Measurements from ENCODE around the gene TLK2.
"Not testable (repeated sequence)": the region's sequence is repeated elsewhere in the genome, so short reads cannot be mapped to it uniquely, and the experiment has no call there.

Gene TLK2

GRCh38 chr17:62456016-62456415, 22.6 kb upstream of the TLK2 start:
- Histone ChIP-seq H3K27me3 (replicated peaks) (no peaks in the 10 kb centered on the region), H3K36me3 (replicated peaks) (no peaks in the 10 kb centered on the region), H3K27ac (no peak overlapping the region), H3K4me3 (ENCODE audit: low read depth, low read length) (no peak overlapping the region)
- no peak for TF ChIP-seq CTCF (IDR thresholded peaks at IDR 0.05; ENCODE audit: low read depth, low read length, missing control alignments)
- no peak for DNase-seq
- in situ Hi-C loops (cut with HindIII; ENCODE audit: low pct_ligation_motif_present, low sequenced_read_pairs), result no loop called here

GRCh38 chr17:62458483-62458882, 20.1 kb upstream of the TLK2 start:
- in situ Hi-C loops (cut with HindIII; ENCODE audit: low pct_ligation_motif_present, low sequenced_read_pairs); H3K27me3 ChIP-seq (replicated peaks); H3K27ac ChIP-seq; DNase-seq; H3K36me3 ChIP-seq (replicated peaks); H3K4me3 ChIP-seq (ENCODE audit: low read depth, low read length): not testable (repeated sequence)

GRCh38 chr17:62464422-62464821, 14.2 kb upstream of the TLK2 start:
- H3K4me3 ChIP-seq (ENCODE audit: low read depth, low read length); DNase-seq; H3K27me3 ChIP-seq (replicated peaks); H3K36me3 ChIP-seq (replicated peaks); in situ Hi-C loops (cut with HindIII; ENCODE audit: low pct_ligation_motif_present, low sequenced_read_pairs); H3K27ac ChIP-seq: not testable (repeated sequence)

GRCh38 chr17:62465271-62465670, 13.4 kb upstream of the TLK2 start:
- in situ Hi-C loops (cut with HindIII; ENCODE audit: low pct_ligation_motif_present, low sequenced_read_pairs); H3K36me3 ChIP-seq (replicated peaks); H3K4me3 ChIP-seq (ENCODE audit: low read depth, low read length); H3K27me3 ChIP-seq (replicated peaks); DNase-seq; H3K27ac ChIP-seq: not testable (repeated sequence)

- peak; percentile 60 for DNase-seq
- in situ Hi-C loops (cut with HindIII; ENCODE audit: low pct_ligation_motif_present, low sequenced_read_pairs); H3K27ac ChIP-seq; H3K36me3 ChIP-seq (replicated peaks); H3K4me3 ChIP-seq (ENCODE audit: low read depth, low read length); H3K27me3 ChIP-seq (replicated peaks): not testable (repeated sequence)
Observed at GRCh38 chr17:62470666-62471379, 7.8 kb upstream of the TLK2 start.

GRCh38 chr17:62471380-62471880, 7.2 kb upstream of the TLK2 start:
- H3K27me3 ChIP-seq (replicated peaks); H3K27ac ChIP-seq; H3K36me3 ChIP-seq (replicated peaks); DNase-seq; H3K4me3 ChIP-seq (ENCODE audit: low read depth, low read length); in situ Hi-C loops (cut with HindIII; ENCODE audit: low pct_ligation_motif_present, low sequenced_read_pairs): not testable (repeated sequence)

GRCh38 chr17:62473030-62473982, 5.3 kb upstream of the TLK2 start:
- in situ Hi-C loops (cut with HindIII; ENCODE audit: low pct_ligation_motif_present, low sequenced_read_pairs); H3K36me3 ChIP-seq (replicated peaks); DNase-seq; H3K27me3 ChIP-seq (replicated peaks); H3K4me3 ChIP-seq (ENCODE audit: low read depth, low read length); H3K27ac ChIP-seq: not testable (repeated sequence)

- H3K27me3 ChIP-seq (replicated peaks); in situ Hi-C loops (cut with HindIII; ENCODE audit: low pct_ligation_motif_present, low sequenced_read_pairs); DNase-seq; H3K4me3 ChIP-seq (ENCODE audit: low read depth, low read length); H3K27ac ChIP-seq; H3K36me3 ChIP-seq (replicated peaks): not testable (repeated sequence)
Observed at GRCh38 chr17:62477111-62477510, 1.5 kb upstream of the TLK2 start.

- H3K36me3 ChIP-seq (replicated peaks); in situ Hi-C loops (cut with HindIII; ENCODE audit: low pct_ligation_motif_present, low sequenced_read_pairs); H3K27me3 ChIP-seq (replicated peaks); DNase-seq: not testable (repeated sequence)
- H3K27ac ChIP-seq, result peak overlapping the region; percentile 12
- peak overlapping the region; percentile 55 for H3K4me3 ChIP-seq (ENCODE audit: low read depth, low read length)
Observed at GRCh38 chr17:62477718-62478408, 762 bp upstream of the TLK2 start.

- DNase-seq; H3K27me3 ChIP-seq (replicated peaks): not testable (repeated sequence)
Observed at GRCh38 chr17:62478880-62479638, 434 bp downstream of the TLK2 start.

GRCh38 chr17:62479639-62480258, 1.1 kb downstream of the TLK2 start:
- Histone ChIP-seq H3K27ac (peak overlapping the region; percentile 91), H3K4me3 (ENCODE audit: low read depth, low read length) (peak overlapping the region; percentile 69)
- DNase-seq; H3K36me3 ChIP-seq (replicated peaks); H3K27me3 ChIP-seq (replicated peaks); in situ Hi-C loops (cut with HindIII; ENCODE audit: low pct_ligation_motif_present, low sequenced_read_pairs): not testable (repeated sequence)

More at GRCh38 chr17:62478880-62479638, 434 bp downstream of the TLK2 start:
- in situ Hi-C loops (cut with HindIII; ENCODE audit: low pct_ligation_motif_present, low sequenced_read_pairs); H3K36me3 ChIP-seq (replicated peaks): not testable (repeated sequence)
- peak overlapping the region; percentile 91 for H3K27ac ChIP-seq
- peak overlapping the region; percentile 69 for H3K4me3 ChIP-seq (ENCODE audit: low read depth, low read length)

GRCh38 chr17:62482553-62482952, 3.9 kb downstream of the TLK2 start:
- in situ Hi-C loops (cut with HindIII; ENCODE audit: low pct_ligation_motif_present, low sequenced_read_pairs); H3K27ac ChIP-seq; H3K4me3 ChIP-seq (ENCODE audit: low read depth, low read length); H3K36me3 ChIP-seq (replicated peaks); H3K27me3 ChIP-seq (replicated peaks); DNase-seq: not testable (repeated sequence)
